NCI-H345 treated with DMSO at 0.1 percent for 48 hours (cell line): ENCODE results near the gene PRICKLE2.

ENCODE experiments used
- DNase-seq: peaks from one replicate; lab custom pipeline; 2025; ENCODE audit not compliant: unreplicated experiment; lab: John Stamatoyannopoulos, UW

The PRICKLE2 gene

DNA sequence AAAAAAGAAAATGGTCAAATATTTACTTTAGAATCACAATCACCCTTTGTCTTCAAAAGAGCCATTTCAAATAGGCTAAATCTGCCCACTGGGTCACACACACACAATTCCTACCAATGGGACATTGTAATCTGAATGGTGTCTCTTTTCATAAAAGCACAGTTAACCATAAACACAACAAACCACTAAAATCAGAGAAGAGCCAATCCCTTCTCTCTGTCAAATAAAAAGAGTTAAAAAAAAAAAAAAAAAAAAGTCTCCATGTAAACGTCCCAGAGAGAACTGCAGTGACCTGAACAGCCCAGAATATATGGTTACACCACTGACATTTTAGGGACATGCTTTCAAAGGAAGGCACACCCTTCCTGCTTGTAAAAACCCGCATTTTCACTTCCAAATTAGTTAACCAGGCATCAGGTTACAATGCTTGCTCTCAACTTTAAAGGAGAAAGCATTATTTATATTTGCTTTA is 63.7 kb downstream of the PRICKLE2 start:
- no peak for DNase-seq

DNA sequence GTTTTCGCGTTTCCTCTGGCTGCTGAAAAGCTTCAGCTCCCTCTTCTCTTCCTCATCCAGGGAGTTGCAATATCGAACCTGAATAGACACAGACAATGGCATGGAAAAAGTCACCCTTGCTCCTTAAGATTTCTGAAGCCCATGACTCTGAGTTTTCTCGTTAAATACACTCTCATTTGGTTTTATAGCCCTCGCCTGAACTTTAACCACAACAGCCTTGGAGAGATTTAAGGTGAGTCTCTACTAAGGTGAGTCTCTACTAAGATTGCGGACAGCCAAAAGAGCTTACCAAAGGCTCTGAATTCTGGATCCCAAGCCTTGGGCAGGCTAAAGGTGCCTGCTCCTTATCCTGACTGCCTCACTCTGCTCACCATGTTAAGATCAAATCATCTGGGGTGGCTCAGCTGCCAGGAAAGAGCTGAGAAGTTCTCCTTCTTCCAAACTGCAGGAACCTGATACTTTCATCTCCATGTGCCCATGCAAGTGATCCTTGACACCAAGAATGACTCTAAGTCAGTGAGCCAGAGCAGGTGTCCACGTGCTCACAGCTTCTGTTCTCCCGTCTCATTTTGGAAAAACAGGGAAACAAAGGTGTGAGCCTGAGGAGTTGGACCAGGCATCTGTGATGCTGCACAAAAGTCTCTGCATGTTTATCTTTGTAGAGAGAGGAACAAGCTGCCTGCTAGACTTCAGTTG is 65.1 kb downstream of the PRICKLE2 start:
- no peak for DNase-seq

DNA sequence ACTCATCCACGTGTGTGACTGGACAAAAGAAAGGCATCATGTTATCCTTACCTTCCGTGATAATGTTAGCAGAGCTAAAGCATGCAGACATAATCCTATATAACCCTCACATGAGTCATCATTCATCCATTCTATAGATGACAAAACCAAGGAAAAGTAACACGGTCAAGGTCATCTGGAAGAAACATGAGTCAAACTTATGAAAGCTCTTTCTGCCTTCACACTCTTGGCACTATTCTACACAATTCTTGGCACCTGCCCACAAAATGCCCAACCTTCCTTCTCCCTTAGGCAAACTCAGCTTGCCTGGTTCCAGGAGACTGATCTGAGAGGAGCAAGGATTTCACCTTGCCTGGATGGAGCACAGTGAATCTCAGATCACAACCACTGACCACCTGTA is 66.9 kb downstream of the PRICKLE2 start:
- no peak for DNase-seq

DNA sequence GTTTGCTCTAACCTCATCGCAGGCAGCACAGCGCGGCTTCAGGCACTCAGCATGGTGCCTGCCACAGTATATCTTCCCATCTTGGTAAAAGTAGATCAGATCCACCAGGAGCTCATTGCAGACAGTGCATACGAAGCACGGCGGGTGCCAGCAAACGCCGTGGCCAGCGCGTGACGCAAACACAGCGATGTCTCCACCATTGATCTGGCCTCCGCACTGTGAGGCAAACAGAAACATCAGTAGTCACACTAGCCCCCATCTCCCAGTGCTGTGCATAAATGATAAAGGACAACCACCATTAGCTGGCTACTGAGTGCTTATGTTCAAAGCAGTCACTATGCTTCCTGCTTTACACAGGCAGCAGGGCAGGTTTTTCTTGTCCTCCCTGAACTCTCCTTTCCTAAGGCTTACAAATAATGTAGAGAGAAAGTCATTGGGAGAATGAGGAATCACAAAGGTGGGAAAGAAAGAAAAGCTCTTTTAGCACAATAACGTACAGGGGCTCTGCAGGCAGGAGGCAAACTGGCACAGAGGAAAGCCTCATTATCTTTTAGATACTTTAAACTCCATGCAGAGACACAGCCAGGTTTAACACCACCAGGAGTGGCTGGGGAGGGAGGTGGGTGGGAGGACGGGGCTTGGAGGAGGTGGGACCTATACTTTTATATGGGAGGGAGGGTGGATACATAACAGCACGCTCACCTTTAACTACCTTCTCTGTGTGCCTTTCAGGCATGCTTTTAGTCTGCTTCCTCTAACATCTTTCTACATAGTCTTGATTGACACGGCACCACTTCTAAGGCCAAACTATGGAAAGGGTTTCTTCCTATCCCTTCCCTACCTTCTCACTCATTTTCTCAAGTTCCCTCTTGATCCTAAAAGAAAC is 67.9 kb downstream of the PRICKLE2 start:
- no peak for DNase-seq

DNA sequence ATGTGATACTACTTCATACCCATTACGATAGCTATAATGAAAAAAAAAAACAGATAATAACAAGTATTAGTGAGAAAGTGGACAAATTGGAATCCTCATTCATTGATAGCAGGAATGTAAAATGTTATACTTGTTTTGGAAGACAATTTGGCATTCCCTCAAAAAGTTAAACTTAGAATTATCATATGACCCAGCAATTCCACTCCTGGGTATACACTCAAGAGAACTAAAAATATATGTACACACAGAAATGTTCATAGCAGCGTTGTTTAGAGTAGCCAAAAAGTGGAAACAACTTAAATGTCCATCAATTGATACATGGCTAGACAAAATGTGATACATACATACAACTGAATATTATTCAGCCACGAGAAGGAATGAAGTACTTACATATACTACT is 69.9 kb downstream of the PRICKLE2 start:
- DNase-seq, result no peak

DNA sequence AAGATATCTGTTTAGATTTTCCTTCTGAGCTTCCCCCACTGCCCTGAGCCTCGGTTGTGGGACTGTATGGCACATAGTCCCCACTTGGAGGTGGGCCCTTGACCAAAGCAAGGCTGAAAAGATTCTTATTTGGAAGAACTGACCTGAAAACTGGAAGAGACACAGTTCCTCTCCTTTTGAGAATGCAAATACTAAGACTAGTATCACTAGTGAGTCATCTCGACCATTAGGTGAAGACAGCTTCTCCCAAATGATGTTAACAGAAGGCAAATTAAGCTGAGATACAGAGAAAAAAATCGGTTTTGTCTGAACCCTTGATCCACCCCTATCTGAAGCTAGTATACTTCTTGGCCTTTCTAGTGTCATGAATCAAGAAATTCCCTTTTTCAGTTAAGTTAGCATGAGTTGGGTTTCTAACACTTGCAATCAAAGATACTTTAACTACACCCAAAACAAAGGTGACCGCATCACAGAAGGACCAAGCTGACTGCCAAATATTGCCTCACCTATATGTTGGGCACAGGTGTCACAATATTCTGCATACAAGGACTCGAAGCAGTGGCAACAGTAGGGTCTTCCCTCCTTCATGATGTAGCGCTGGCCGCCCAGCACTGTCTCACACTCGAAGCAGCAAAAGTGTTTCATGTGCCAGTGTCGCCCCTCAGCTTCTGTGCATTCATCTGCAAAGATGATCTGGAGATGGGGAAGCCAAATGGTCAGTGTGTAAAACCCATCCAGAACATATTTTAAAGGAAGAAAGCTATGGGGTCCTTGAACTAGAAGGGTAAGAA is 72.4 kb downstream of the PRICKLE2 start:
- DNase-seq, result no peak

DNA sequence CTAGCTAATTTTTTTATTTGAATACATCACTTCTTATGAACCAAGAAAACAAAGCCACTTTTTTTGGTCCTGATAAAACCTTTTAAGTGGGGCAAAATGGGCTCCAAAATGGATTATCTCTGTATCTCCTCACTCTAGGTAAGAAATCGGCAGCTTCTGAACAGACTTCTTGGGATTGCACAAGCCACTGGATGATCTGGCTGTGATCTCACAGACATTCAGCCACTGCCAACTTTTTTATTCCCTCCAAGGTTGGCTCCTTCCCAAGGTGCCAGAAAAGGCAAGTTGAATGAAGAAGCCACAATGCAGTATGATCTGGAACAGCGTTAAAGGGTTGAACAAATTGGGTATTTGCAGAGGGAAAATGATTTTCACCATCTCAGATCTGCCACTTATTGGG is 73.2 kb downstream of the PRICKLE2 start:
- DNase-seq, result no peak

DNA sequence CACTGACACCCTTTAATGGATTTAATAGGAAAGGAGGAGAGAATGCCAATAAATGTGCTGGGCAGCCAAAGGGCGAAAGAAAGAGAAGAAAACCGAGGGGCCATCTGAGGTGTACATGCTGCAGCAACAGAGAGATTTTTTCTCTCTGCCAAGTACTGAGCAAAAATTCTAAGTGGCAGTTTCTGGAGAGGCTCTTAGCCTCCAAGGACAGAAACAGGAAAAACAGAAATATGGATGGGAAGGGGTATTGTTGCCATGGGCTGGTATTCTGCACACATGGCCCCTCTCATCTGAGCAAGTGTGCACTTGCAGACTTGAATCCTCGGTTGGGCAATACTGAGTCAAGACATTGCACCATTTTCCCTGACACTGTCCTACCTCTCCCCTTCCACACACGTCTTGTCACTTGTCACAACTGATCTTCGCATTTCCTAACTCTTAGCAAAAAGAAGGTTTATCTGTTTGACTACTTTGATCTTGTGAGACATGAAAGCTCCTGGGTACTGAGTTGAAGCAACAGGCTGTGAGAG is 73.9 kb downstream of the PRICKLE2 start:
- no peak for DNase-seq

DNA sequence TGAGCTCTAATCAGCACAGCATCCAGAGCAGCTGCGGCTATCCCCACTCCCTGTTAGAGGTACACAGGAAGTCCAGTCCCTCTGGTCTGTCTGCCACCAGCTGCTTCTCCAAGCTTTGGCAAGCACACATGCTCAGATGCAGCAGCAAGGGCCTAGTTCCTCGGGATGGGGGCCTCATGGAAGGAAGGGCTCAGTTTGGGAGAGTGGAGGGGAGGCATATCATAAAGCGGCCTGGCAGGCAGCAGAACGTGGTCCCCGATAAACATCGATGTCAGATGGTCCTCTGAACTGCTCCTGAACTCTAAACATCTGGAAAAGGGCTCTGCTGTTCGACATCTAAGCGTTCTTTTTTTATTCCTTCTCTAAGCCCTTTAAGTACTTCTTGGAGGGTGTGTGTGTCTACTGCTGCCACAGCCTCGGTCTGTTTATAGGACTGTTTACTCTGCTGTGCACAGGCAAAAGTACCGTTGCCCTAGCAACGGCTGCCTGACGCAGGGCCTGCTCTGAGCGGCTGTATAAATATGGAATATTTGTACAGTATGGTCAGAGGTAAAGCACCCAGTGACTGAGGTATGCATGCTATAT is 74.6 kb downstream of the PRICKLE2 start:
- DNase-seq, result peak; percentile 17

DNA sequence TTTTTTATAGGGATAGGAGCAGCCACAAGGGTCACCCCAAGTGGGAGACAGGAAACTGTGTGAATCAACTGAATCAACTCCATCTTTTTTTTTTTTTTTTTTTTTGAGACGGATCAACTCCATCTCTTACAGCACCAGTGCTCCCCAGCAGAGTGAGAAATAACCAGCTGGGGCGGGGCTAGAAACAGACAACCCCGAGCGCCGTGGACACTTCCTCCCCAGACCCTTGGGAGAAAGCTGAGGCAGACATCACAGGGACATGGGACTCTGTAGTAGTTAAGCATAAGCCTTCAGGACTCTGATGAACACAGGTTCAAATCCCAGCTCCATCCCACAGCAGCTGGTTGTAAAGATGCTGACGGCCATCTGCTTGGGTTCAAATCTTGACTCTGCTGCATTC is 75.4 kb downstream of the PRICKLE2 start:
- no peak for DNase-seq

DNA sequence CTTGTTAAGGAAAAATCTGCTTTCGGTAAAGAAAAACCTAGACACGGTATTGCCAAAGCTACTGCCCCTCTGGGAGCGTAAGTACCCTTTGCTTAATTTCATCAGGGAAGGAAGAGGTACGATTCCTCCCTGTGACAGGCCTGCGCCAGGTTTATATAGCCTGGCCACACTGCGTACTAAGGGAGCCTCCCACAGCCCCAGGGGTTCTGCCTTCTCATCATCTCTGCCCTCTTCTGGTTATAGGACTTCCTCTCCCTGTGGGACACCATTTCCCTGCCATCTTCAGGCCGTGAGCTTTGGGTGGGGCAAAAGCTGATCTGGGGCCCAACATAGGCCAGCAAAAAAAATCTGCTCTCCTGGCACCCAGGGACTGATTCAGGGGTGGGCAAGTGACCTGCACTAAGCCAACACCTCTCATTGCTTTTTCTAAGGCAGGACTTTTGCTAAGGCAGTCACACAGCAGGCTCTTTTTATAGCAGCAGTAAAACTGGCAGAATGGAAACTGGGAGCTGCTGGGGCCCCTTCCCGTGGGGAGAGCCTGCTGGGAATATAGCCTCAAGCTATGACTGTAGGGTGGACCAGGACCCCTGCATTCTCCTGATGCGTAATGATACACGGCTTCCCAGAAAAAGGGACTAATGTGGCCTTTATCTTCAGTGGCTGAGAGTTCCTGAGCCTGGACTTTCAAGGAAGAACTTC is 76.2 kb downstream of the PRICKLE2 start:
- no peak for DNase-seq

DNA sequence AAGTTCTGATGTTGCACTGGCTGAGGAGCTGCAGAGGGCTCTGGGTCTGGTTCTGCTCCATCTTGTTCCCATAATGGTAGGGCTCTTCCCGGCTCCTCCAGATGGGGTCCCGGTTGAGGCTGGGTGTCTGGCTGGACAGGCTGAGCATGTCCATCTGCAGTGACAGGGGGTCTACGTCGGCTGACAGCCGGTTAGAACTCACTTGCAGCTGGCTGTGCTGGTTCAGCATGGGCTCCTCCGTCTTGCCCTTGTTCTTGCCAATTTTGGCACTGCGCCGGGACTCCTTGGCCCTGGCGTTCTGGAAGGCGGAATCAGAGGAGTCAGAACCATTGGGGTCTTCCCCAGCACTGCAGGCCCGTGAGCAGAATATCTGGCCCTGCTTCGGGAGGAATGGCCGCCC is 78.1 kb downstream of the PRICKLE2 start:
- DNase-seq, result no peak

DNA sequence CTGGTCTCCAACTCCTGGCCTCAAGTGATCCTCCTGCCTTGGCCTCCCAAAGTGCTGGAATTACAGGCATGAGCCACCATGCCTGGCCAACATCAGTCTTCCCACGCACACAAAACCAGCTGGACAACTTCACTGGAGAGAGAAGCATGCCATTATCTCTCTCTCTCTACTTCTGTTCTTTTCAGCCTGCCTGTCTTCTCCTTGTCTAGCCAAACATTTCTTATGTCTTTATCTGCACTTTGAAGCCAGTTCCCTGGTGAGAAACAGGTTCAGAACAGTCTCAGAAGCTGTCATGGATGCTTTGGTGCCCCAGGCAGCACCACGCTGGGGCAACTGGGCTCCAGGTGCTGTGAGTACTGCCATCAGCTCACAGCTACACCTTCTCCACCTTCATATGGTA is 79.8 kb downstream of the PRICKLE2 start:
- no peak for DNase-seq

DNA sequence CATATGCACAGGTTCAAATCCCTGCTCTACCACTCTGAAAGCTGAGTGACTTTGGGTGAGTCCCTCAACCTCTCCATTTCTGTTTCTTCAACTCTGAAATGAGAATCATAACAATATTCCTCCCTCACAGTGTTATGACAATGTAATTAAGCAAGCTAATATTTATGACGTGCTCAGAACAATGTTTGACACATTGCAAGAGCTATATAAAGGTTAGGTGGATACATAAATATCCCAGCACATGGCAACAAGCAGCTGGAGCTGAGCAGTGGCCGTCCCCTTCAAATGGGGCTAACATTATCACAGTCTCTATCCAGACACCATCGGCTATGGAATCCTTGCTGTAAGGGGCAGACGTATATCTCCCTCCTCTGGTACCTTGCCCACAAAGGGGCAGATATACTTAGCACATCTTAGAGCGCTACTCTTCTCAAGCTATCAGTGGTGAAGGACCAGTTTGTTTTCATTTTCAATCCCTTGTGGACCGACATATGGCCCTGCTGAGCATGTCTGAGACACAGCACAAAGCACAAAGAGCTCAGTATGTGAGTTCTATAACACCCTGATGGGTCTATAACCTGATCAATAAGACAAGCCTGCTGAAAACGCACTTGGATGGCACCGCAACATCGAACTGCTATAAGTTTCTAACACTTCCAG is 80.9 kb downstream of the PRICKLE2 start:
- DNase-seq, result no peak

DNA sequence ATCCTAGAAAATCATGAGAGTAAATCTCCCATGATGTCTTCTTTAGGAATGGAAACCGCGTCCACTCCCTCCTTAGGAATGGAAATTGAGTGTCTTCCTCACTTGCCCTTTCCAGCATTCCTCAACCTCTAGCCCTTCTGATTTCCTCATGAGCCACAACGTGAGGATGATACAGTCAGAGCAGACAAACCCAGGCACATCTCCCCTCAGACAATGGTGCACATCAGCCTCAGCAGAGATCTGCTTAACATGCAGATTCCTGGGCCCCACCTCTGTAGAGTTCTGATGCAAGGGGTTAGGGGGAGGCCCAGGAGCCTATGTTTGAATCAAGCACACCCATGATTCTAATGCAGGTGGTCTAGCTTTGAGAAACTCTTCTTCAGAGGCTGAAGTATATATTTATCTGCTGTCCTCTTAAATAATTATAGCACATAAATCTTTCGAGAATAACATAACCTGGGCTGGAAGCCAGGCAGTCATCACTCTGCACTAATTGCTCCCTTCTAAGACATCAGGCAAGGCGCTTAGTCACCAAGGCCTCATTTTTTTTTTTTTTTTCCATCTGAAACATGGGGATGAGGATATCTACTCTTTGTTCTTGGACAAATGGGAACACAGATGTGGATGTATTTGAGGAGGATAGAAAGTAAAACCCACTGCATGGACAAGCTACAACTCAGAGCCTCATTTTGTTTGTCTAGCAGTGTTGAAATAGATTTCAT is 81.7 kb downstream of the PRICKLE2 start:
- no peak for DNase-seq

DNA sequence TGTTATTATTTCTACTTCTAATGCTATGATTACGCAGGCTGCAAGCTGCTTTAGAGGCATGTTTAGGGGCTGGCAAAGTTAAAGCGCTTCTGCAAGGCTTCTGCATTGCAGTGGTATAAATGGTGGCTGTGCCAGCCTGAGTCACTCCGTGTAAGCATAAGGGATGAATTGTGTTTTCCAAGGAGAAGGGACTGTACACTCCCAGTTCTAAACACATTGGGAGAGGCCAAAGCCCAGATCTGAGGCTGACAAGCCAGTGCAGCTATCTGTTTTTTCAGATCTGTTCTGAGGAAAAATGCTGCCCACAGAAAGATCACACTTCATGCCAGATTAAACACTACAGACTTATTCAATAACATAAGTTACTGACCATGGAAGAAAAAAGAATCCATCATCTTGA is 83.8 kb downstream of the PRICKLE2 start:
- DNase-seq, result no peak

DNA sequence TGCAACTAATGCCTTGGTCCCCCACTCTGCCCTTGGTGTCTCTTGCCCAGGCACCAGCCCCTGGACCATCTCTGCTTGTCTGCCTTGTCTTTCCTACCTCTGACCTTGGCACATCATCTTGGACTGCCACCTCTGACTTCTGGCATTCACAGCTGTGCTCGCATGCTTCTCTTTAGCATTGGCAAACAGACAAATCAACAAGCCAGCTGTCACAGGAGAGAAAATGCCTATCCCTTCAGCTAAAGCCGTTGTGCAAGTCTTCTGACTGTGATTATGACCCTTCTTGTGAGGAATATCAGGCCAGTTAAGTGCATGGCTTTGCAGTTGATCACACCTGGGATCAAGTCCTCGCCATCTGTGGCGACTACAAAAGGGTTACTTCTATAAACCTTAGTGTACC is 84.6 kb downstream of the PRICKLE2 start:
- DNase-seq, result no peak

DNA sequence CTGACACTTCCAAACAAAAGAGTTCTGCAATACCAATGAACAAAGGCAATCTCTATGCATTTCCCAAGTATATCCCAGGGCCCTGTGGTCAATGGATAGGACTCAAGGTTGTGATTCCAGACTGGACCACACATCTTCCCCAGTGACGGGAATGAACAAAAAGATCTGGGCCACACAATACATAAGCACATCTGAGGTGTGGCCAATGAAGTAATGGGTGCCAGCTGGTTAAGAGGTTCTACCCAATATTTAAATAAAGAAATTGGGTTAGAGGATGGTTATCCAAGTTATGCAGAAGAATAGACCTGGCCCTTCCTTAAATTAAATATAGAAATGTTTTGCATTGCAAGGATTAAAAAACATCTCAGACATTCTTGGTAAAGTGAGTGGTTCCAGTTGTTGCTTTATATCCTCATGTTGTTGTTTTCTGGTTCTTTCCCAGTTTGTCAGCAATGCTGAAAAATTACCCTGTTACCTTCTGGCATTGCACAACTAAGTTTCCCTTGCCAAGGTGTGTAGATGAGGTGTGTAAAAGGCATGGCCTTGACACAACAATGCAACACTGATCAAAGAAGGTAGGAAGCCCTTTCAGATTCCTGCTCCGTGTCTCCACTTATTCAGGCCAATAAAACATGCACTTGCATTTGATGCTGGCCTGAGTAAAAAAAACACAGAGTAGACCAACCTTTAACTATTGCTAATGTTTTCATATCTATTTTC is 86.5 kb downstream of the PRICKLE2 start:
- no peak for DNase-seq

DNA sequence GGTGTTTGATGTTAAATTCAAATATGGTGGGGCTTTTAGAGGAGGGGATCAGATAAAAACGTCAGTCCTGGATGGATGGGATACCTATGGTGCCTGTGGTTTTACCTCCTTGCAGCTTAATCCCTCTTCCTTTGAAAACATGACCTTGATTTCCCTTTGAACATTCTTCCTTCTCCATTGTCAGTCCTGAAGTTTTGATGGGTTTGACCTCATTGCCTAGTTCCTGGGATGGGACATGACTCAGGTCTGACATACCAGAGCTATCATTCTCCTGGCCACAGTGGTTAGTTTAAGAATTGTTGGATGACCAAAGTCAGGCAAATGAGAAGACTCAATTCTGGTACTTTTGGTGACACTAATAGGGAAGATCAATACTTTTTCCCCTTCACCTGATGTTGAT is 87.2 kb downstream of the PRICKLE2 start:
- no peak for DNase-seq
